ENCODE measurements around the gene BCAS1. TPM values are rescaled to one million over a fixed set of nuclear protein-coding genes. Genes with fewer than 3 reads are reported as not detected.
A peak's percentile ranks its signal among the peaks of the same experiment; 100 is the strongest.

Gene BCAS1
- total RNA-seq, 1 experiment from 2014 or later: 1.8 TPM

GRCh38 chr20:54108326-54108642 lies 37.9 kb upstream of the BCAS1 start:
- DNase-seq (ENCODE audit: low read depth in 1 of 2, low spot score in 2 of 2): no peak
- no peaks in the 10 kb centered on the region for H3K36me3 ChIP-seq
- H3K9me3 ChIP-seq (replicated peaks): no peaks in the 10 kb centered on the region
- H3K4me3 ChIP-seq: no peak overlapping the region
- H3K27ac ChIP-seq: no peak overlapping the region
- H3K4me1 ChIP-seq (replicated peaks): peaks cover 7% of the 10 kb centered on the region
- H3K27me3 ChIP-seq (replicated peaks): no peaks in the 10 kb centered on the region

GRCh38 chr20:54107600-54108325 lies 37.4 kb upstream of the BCAS1 start:
- Histone ChIP-seq H3K4me3 (no peak overlapping the region), H3K27me3 (replicated peaks) (no peaks in the 10 kb centered on the region), H3K36me3 (no peaks in the 10 kb centered on the region), H3K4me1 (replicated peaks) (peaks cover 7% of the 10 kb centered on the region), H3K9me3 (replicated peaks) (no peaks in the 10 kb centered on the region), H3K27ac (no peak overlapping the region)
- no peak for DNase-seq (ENCODE audit: low read depth in 1 of 2, low spot score in 2 of 2)

GRCh38 chr20:54107181-54107580 lies 36.8 kb upstream of the BCAS1 start:
- Histone ChIP-seq H3K4me1 (replicated peaks) (peaks cover 7% of the 10 kb centered on the region), H3K27me3 (replicated peaks) (no peaks in the 10 kb centered on the region), H3K36me3 (no peaks in the 10 kb centered on the region), H3K4me3 (no peak overlapping the region), H3K27ac (no peak overlapping the region), H3K9me3 (replicated peaks) (no peaks in the 10 kb centered on the region)
- DNase-seq (ENCODE audit: low read depth in 1 of 2, low spot score in 2 of 2): no peak

GRCh38 chr20:54106162-54106561 lies 35.8 kb upstream of the BCAS1 start:
- Histone ChIP-seq H3K9me3 (replicated peaks) (no peaks in the 10 kb centered on the region), H3K27ac (no peak overlapping the region), H3K4me3 (no peak overlapping the region), H3K36me3 (no peaks in the 10 kb centered on the region), H3K27me3 (replicated peaks) (no peaks in the 10 kb centered on the region), H3K4me1 (replicated peaks) (peaks cover 7% of the 10 kb centered on the region)
- no peak for DNase-seq (ENCODE audit: low read depth in 1 of 2, low spot score in 2 of 2)

- no peak overlapping the region for H3K4me3 ChIP-seq
- H3K36me3 ChIP-seq: no peaks in the 10 kb centered on the region
- H3K9me3 ChIP-seq (replicated peaks): no peaks in the 10 kb centered on the region
- no peak overlapping the region for H3K27ac ChIP-seq
- no peak for DNase-seq (ENCODE audit: low read depth in 1 of 2, low spot score in 2 of 2)
- H3K4me1 ChIP-seq (replicated peaks): peaks cover 7% of the 10 kb centered on the region
- H3K27me3 ChIP-seq (replicated peaks): no peaks in the 10 kb centered on the region
These were observed 35.3 kb upstream of the BCAS1 start for GRCh38 chr20:54105653-54106052.

GRCh38 chr20:54104781-54105180 lies 34.4 kb upstream of the BCAS1 start:
- H3K36me3 ChIP-seq: no peaks in the 10 kb centered on the region
- peaks cover 7% of the 10 kb centered on the region for H3K4me1 ChIP-seq (replicated peaks)
- no peak overlapping the region for H3K27ac ChIP-seq
- no peak overlapping the region for H3K4me3 ChIP-seq
- no peaks in the 10 kb centered on the region for H3K27me3 ChIP-seq (replicated peaks)
- H3K9me3 ChIP-seq (replicated peaks): no peaks in the 10 kb centered on the region
- DNase-seq (ENCODE audit: low read depth in 1 of 2, low spot score in 2 of 2): no peak

- H3K4me3 ChIP-seq: no peak overlapping the region
- H3K9me3 ChIP-seq (replicated peaks): no peaks in the 10 kb centered on the region
- DNase-seq (ENCODE audit: low read depth in 1 of 2, low spot score in 2 of 2): no peak
- no peaks in the 10 kb centered on the region for H3K36me3 ChIP-seq
- no peaks in the 10 kb centered on the region for H3K27me3 ChIP-seq (replicated peaks)
- peaks cover 7% of the 10 kb centered on the region for H3K4me1 ChIP-seq (replicated peaks)
- no peak overlapping the region for H3K27ac ChIP-seq
These were observed 33.6 kb upstream of the BCAS1 start for GRCh38 chr20:54103762-54104600.

- peaks cover 6% of the 10 kb centered on the region for H3K4me1 ChIP-seq (replicated peaks)
- H3K27me3 ChIP-seq (replicated peaks): no peaks in the 10 kb centered on the region
- no peak overlapping the region for H3K4me3 ChIP-seq
- H3K27ac ChIP-seq: no peak overlapping the region
- H3K36me3 ChIP-seq: no peaks in the 10 kb centered on the region
- H3K9me3 ChIP-seq (replicated peaks): no peaks in the 10 kb centered on the region
- DNase-seq (ENCODE audit: low read depth in 1 of 2, low spot score in 2 of 2): peak; percentile 33 to 80
These were observed 32.8 kb upstream of the BCAS1 start for GRCh38 chr20:54103067-54103761.

GRCh38 chr20:54102543-54102942 lies 32.1 kb upstream of the BCAS1 start:
- no peak overlapping the region for H3K27ac ChIP-seq
- no peaks in the 10 kb centered on the region for H3K36me3 ChIP-seq

GRCh38 chr20:54100563-54100962 lies 30.2 kb upstream of the BCAS1 start:
- Histone ChIP-seq H3K4me3 (no peak overlapping the region), H3K4me1 (replicated peaks) (no peaks in the 10 kb centered on the region), H3K27me3 (replicated peaks) (no peaks in the 10 kb centered on the region), H3K36me3 (no peaks in the 10 kb centered on the region), H3K27ac (no peak overlapping the region), H3K9me3 (replicated peaks) (no peaks in the 10 kb centered on the region)
- DNase-seq (ENCODE audit: low read depth in 1 of 2, low spot score in 2 of 2): no peak

More at GRCh38 chr20:54102543-54102942, 32.1 kb upstream of the BCAS1 start:
- Histone ChIP-seq H3K27me3 (replicated peaks) (no peaks in the 10 kb centered on the region), H3K4me1 (replicated peaks) (no peaks in the 10 kb centered on the region; the same call in 1 of the 2 replicates), H3K9me3 (replicated peaks) (no peaks in the 10 kb centered on the region), H3K4me3 (no peak overlapping the region)
- no peak for DNase-seq (ENCODE audit: low read depth in 1 of 2, low spot score in 2 of 2)

- Histone ChIP-seq H3K27ac (no peak overlapping the region), H3K9me3 (replicated peaks) (no peaks in the 10 kb centered on the region), H3K27me3 (replicated peaks) (no peaks in the 10 kb centered on the region), H3K36me3 (no peaks in the 10 kb centered on the region), H3K4me3 (no peak overlapping the region), H3K4me1 (replicated peaks) (no peaks in the 10 kb centered on the region)
- no peak for DNase-seq (ENCODE audit: low read depth in 1 of 2, low spot score in 2 of 2)
These were observed 29.5 kb upstream of the BCAS1 start for GRCh38 chr20:54099894-54100293.

GRCh38 chr20:54098047-54098446 lies 27.7 kb upstream of the BCAS1 start:
- H3K27me3 ChIP-seq (replicated peaks): no peaks in the 10 kb centered on the region
- no peak overlapping the region for H3K27ac ChIP-seq
- no peak for DNase-seq (ENCODE audit: low read depth in 1 of 2, low spot score in 2 of 2)
- H3K4me1 ChIP-seq (replicated peaks): no peaks in the 10 kb centered on the region
- no peaks in the 10 kb centered on the region for H3K36me3 ChIP-seq
- H3K4me3 ChIP-seq: no peak overlapping the region
- H3K9me3 ChIP-seq (replicated peaks): no peaks in the 10 kb centered on the region

- Histone ChIP-seq H3K27me3 (replicated peaks) (no peaks in the 10 kb centered on the region), H3K4me3 (no peak overlapping the region), H3K27ac (no peak overlapping the region), H3K9me3 (replicated peaks) (no peaks in the 10 kb centered on the region), H3K36me3 (no peaks in the 10 kb centered on the region), H3K4me1 (replicated peaks) (no peaks in the 10 kb centered on the region)
- DNase-seq (ENCODE audit: low read depth in 1 of 2, low spot score in 2 of 2): no peak
These were observed 26.8 kb upstream of the BCAS1 start for GRCh38 chr20:54097236-54097529.

GRCh38 chr20:54095824-54096223 lies 25.4 kb upstream of the BCAS1 start:
- H3K36me3 ChIP-seq: no peaks in the 10 kb centered on the region
- no peaks in the 10 kb centered on the region for H3K9me3 ChIP-seq (replicated peaks)
- no peak overlapping the region for H3K4me3 ChIP-seq
- no peaks in the 10 kb centered on the region for H3K4me1 ChIP-seq (replicated peaks)
- no peaks in the 10 kb centered on the region for H3K27me3 ChIP-seq (replicated peaks)
- DNase-seq (ENCODE audit: low read depth in 1 of 2, low spot score in 2 of 2): no peak
- no peak overlapping the region for H3K27ac ChIP-seq
